ENCODE data around the gene PTPRG.

The PTPRG gene

DNA sequence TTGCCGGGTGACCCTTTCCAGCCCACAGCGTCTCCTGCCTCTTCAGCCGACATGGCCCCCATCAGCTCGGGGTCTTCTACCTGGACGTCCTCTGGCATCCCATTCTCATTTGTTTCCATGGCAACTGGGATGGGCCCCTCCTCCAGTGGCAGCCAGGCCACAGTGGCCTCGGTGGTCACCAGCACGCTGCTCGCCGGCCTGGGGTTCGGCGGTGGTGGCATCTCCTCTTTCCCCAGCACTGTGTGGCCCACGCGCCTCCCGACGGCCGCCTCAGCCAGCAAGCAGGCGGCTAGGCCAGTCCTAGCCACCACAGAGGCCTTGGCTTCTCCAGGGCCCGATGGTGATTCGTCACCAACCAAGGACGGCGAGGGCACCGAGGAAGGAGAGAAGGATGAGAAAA lies 641.8 kb downstream of the PTPRG start:
- Histone ChIP-seq H3K27ac (no peak overlapping the region), H3K9me3 (ENCODE audit: control insufficient read depth, low read length) (no peaks in the 10 kb centered on the region), H3K4me1 (no peaks in the 10 kb centered on the region), H3K79me2 (peaks cover 4% of the 10 kb centered on the region), H3K36me3 (ENCODE audit: control insufficient read depth, insufficient read depth, low read length) (no peaks in the 10 kb centered on the region), H2AFZ (no peak overlapping the region), H3K4me2 (ENCODE audit: low read length) (no peak overlapping the region), H3K27me3 (ENCODE audit: control insufficient read depth, insufficient read depth, low read length) (no peaks in the 10 kb centered on the region), H3K9ac (no peak overlapping the region), H3K4me3 (ENCODE audit: low read depth, low read length) (no peak overlapping the region)
- no peak for TF ChIP-seq CTCF (IDR thresholded peaks at IDR 0.05)

GRCh38 chr3:62203561-62203960 lies 642.2 kb downstream of the PTPRG start:
- Histone ChIP-seq H2AFZ (no peak overlapping the region), H3K27me3 (ENCODE audit: control insufficient read depth, insufficient read depth, low read length) (no peaks in the 10 kb centered on the region), H3K79me2 (peaks cover 4% of the 10 kb centered on the region), H3K4me1 (no peaks in the 10 kb centered on the region), H3K9me3 (ENCODE audit: control insufficient read depth, low read length) (no peaks in the 10 kb centered on the region), H3K4me2 (ENCODE audit: low read length) (no peak overlapping the region), H3K36me3 (ENCODE audit: control insufficient read depth, insufficient read depth, low read length) (no peaks in the 10 kb centered on the region), H3K27ac (no peak overlapping the region), H3K9ac (no peak overlapping the region), H3K4me3 (ENCODE audit: low read depth, low read length) (no peak overlapping the region)
- no peak for TF ChIP-seq CTCF (IDR thresholded peaks at IDR 0.05)

DNA sequence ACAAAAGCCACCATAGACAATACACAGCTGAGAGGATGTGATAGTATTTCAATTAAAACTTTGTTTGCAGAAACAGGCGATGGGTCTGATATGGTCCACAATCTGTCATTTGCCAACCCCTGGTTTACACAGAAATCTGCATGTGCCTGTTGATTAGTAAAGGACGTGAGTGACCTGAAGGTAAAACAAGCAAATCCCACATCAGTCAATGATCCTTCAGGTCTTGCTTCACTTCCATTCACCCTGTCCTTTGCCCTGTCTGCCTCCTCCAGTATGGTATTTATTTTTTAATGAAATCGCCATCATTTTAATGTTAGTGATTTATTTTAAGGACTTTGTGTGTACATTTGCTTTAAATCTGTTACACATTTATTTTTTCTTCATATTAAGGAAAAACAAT lies 645.8 kb downstream of the PTPRG start:
- H3K79me2 ChIP-seq, result peaks cover under 1% of the 10 kb centered on the region
- no peaks in the 10 kb centered on the region for H3K9me3 ChIP-seq (ENCODE audit: control insufficient read depth, low read length)
- H3K4me2 ChIP-seq (ENCODE audit: low read length), result no peak overlapping the region
- H3K9ac ChIP-seq, result no peak overlapping the region
- no peak overlapping the region for H3K4me3 ChIP-seq (ENCODE audit: low read depth, low read length)
- H3K27ac ChIP-seq, result no peak overlapping the region
- H3K4me1 ChIP-seq, result no peaks in the 10 kb centered on the region
- no peak for TF ChIP-seq CTCF (IDR thresholded peaks at IDR 0.05)
- H2AFZ ChIP-seq, result no peak overlapping the region
- H3K36me3 ChIP-seq (ENCODE audit: control insufficient read depth, insufficient read depth, low read length), result no peaks in the 10 kb centered on the region
- H3K27me3 ChIP-seq (ENCODE audit: control insufficient read depth, insufficient read depth, low read length), result no peaks in the 10 kb centered on the region

GRCh38 chr3:62208385-62208784 lies 647.0 kb downstream of the PTPRG start:
- H3K27me3 ChIP-seq (ENCODE audit: control insufficient read depth, insufficient read depth, low read length), result no peaks in the 10 kb centered on the region
- no peak overlapping the region for H3K9ac ChIP-seq
- H3K36me3 ChIP-seq (ENCODE audit: control insufficient read depth, insufficient read depth, low read length), result no peaks in the 10 kb centered on the region
- no peaks in the 10 kb centered on the region for H3K4me1 ChIP-seq
- H2AFZ ChIP-seq, result no peak overlapping the region
- no peak overlapping the region for H3K27ac ChIP-seq
- no peaks in the 10 kb centered on the region for H3K79me2 ChIP-seq
- H3K4me3 ChIP-seq (ENCODE audit: low read depth, low read length), result no peak overlapping the region
- no peak for TF ChIP-seq CTCF (IDR thresholded peaks at IDR 0.05)
- H3K4me2 ChIP-seq (ENCODE audit: low read length), result no peak overlapping the region
- H3K9me3 ChIP-seq (ENCODE audit: control insufficient read depth, low read length), result no peaks in the 10 kb centered on the region

DNA sequence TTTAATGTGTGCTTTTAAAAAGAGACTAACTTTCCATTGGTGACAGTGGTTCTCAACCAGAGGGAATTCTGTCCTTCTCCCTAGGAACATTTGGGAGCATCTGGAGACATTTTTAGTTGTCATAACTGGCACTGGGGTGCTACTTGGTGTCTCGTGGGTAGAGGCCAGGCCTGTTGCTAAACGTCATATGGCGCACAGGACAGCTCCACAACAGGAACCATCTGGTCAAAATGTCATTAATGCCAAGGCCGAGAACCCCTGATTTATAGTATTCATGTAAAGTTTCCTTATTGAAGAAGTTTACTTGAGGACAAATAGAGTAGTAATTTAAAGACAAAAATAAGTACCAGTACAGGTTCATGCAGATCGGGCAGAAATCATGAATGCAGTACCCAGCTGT lies 647.7 kb downstream of the PTPRG start:
- Histone ChIP-seq H3K27ac (no peak overlapping the region), H3K9ac (no peak overlapping the region), H3K4me1 (no peaks in the 10 kb centered on the region), H3K4me2 (ENCODE audit: low read length) (no peak overlapping the region), H3K36me3 (ENCODE audit: control insufficient read depth, insufficient read depth, low read length) (no peaks in the 10 kb centered on the region), H3K9me3 (ENCODE audit: control insufficient read depth, low read length) (no peaks in the 10 kb centered on the region), H3K79me2 (no peaks in the 10 kb centered on the region), H3K27me3 (ENCODE audit: control insufficient read depth, insufficient read depth, low read length) (no peaks in the 10 kb centered on the region), H3K4me3 (ENCODE audit: low read depth, low read length) (no peak overlapping the region), H2AFZ (no peak overlapping the region)
- no peak for TF ChIP-seq CTCF (IDR thresholded peaks at IDR 0.05)

All from parathyroid adenoma (tissue), 2 donors.